ENCODE data around the gene KRTAP4-12.
"Not testable (repeated sequence)": the region's sequence is repeated elsewhere in the genome, so short reads cannot be mapped to it uniquely, and the experiment has no call there.

The KRTAP4-12 gene

GRCh38 chr17:41125064-41125463, 1.1 kb upstream of the KRTAP4-12 start:
- no peak for DNase-seq

DNA sequence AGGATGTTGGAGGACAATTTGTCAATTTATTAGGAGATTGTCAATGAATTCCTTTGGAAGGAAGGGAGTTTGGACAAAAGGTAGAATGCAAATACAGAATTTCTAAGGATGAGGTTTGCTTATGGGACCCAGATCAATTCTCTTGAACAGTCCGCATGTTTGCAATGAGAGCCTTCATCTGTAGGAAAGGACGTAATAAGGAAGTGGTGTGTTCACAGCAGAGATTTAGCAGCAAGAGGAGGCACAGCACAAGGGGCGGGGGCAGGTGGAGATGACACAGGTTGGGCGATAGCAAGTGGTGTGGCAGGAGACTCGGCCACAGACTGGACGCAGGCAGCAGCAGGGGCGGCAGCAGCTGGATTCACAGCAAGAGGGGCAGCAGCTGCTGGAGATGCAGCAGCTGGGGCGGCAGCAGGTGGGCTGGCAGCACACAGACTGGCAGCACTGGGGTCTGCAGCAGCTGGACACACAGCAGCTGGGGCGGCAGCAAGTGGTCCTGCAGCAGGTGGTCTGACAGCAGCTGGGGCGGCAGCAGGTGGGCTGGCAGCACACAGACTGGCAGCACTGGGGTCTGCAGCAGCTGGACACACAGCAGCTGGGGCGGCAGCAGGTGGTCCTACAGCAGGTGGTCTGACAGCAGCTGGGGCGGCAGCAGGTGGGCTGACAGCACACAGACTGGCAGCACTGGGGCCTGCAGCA, 541 bp downstream of the KRTAP4-12 start:
- not testable (repeated sequence) for DNase-seq

- no peak for DNase-seq
Measured at GRCh38 chr17:41121742-41122141, 2.2 kb downstream of the KRTAP4-12 start.

- DNase-seq, result not testable (repeated sequence)
Measured at GRCh38 chr17:41119696-41120690, 4.0 kb downstream of the KRTAP4-12 start.

DNA sequence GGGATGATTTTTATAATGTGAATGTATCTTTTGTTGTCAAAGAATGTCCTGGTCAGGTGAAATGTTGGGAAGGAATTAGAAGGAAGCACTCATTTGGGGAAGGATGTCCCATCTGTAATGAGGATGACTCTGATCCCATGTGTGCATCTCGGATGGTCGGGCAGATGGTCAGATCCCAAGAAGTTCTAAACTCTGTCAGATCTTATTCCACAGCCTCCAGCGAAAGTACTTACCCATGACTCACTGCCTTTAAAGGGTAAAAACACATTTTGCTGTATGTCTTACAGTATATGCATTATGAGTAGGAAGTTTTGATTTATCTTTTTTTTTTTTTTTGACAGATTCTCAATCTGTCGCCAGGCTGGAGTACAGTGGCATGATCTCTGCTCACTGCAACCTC, 5.3 kb downstream of the KRTAP4-12 start:
- no peak for DNase-seq

DNA sequence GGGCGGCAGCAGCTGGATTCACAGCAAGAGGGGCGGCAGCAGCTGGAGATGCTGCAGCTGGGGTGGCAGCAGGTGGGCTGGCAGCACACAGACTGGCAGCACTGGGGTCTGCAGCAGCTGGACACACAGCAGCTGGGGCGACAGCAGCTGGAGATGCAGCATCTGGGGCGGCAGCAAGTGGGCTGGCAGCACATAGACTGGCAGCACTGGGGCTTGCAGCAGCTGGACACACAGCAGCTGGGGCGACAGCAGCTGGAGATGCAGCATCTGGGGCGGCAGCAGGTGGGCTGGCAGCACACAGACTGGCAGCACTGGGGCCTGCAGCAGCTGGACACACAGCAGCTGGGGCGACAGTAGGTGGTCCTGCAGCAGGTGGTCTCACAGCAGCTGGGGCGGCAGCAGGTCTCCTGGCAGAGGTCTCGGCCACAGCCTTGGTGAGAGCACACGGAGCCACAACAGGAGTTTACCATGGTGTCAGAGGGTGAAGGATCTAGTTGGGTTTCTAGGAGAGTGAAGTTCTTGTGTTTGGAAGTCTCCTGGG, 6.1 kb downstream of the KRTAP4-12 start, which contains the start of gene KRTAP4-11:
Gene KRTAP4-11, minus strand, starts transcription at position 528 of the 541 bp plus-strand sequence. Its CDS starts 58 bp downstream, at position 470.
- not testable (repeated sequence) for DNase-seq

GRCh38 chr17:41116297-41116696, 7.7 kb downstream of the KRTAP4-12 start:
- DNase-seq, result no peak

GRCh38 chr17:41111151-41111885, 12.7 kb downstream of the KRTAP4-12 start:
- DNase-seq, result no peak

- DNase-seq, result not testable (repeated sequence)
Measured at GRCh38 chr17:41108728-41109386, 15.1 kb downstream of the KRTAP4-12 start.

DNA sequence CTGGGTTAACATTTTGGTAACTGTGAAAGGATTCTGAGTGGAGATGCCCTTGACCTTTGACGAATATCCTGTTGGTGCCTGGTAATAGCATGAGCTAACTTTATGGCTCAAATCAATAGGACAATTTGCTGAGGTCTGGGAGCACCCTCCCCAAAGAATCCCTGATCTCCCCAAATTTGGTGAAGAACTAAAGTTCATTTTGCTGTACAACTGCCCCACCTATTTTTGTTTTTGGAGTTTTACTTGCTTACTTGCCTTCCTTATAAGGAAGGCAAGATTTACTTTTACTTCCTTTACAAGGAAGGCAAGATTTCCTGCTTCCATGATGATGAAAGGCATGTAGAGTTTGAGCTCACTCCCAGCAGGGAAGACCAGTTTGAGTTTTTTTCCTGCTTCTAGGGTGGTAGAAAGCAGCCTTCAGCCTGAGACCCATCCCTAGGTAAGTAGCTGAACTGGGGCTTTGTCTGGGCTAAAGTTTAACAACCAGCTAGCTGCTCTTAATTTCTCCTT, 16.0 kb downstream of the KRTAP4-12 start:
- no peak for DNase-seq

GRCh38 chr17:41105347-41105746, 18.6 kb downstream of the KRTAP4-12 start, which contains the start of gene KRTAP4-9:
KRTAP4-9 (plus strand) TSS chr17:41105389; CDS start chr17:41105389, 0 bp downstream.
- DNase-seq, result not testable (repeated sequence)

DNA sequence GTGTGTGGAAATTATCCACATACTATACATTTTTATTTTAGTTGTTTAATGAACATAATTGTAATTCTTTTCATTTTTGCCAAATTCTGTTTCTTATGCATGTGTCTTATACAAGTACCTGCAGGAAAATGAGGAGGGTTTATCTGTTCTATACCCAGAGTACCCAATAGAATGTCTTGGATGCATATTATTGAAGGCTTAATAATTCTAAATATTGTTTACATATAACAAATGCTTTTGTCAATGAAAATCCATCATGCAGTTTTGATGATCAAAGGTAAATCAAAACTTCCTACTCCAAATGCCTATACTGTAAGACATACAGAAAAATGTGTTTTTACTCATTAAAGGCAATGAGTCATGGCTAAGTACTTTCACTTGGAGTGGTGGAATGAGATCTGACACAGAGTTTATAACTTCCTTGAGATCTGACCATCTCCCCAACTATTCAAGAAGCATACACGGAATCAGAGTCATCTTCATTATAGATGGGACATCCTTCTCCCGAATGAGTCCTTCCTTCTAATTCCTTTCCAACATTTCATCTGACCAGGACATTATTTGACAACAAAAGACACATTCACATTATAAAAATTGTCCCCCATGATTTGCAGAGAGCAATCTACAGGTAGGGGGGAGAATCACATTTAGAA, 19.5 kb downstream of the KRTAP4-12 start:
- not testable (repeated sequence) for DNase-seq

DNA sequence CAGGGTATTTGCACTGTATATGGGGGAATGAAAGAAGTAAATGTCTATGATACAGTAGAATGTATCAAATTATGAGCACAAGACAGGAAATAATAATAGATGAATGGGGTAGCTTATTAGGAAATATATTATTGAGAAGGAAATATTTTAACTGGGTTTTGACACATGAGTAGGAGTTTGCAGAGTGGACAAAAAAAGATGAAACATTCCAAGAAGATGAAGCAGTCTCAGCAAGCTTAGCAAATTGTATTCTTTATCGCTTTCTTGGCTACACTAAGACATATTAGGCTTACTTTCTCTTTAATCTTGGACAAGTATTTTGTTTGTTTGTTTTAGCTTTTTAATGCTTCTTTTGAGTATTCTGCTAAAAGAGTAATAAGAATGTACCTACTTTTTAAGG, 20.1 kb downstream of the KRTAP4-12 start:
- DNase-seq, result no peak

GRCh38 chr17:41101586-41102259, 22.3 kb downstream of the KRTAP4-12 start, which contains the start of gene KRTAP4-16:
KRTAP4-16 (minus strand) TSS chr17:41102209; CDS start chr17:41102209, 0 bp downstream.
- no peak for DNase-seq

GRCh38 chr17:41099682-41100480, 24.1 kb downstream of the KRTAP4-12 start:
- DNase-seq, result peak; percentile 44

GRCh38 chr17:41098481-41098880, 25.5 kb downstream of the KRTAP4-12 start:
- peak; percentile 30 for DNase-seq

DNA sequence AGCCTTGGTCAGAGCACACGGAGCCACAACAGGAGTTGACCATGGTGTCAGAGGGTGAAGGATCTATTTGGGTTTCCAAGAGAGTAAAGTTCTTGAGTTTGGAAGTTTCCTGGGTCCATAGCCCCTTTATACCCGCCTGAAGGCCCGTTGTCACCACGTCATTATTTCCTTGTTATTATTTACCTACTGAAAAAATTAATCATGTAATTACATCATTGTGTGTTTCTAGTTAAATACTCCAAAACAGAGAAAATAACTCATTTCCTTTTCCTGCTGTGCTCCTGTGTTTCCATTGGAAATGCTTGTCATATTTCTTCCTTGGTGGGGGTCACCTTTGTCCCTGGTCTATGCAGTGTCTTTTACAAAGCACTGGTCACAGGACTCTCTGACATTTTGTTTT, 25.9 kb downstream of the KRTAP4-12 start, which contains the start of gene KRTAP4-8:
Gene KRTAP4-8, minus strand, starts transcription at position 101 of the 400 bp plus-strand sequence. Its CDS starts 58 bp downstream, at position 43.
- DNase-seq, result no peak

DNA sequence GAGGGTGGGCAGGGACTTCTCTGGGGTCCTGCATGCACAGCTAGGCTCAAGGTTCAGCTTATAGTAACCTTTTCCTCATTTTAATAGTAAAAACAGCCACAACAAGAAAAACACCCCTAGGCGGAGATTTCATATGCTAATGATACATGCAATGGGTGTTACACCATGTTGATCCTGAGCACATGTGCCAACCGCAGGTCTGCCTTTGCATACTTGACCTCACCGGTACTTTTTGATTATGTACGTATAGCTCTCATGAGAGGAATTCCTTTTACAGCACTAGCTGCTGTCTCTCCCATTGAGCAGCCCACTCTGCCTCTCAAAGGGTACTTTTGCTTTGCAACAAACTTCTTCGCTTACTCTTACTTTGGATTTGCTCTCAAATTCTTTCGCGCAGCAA, 27.9 kb downstream of the KRTAP4-12 start:
- no peak for DNase-seq

DNA sequence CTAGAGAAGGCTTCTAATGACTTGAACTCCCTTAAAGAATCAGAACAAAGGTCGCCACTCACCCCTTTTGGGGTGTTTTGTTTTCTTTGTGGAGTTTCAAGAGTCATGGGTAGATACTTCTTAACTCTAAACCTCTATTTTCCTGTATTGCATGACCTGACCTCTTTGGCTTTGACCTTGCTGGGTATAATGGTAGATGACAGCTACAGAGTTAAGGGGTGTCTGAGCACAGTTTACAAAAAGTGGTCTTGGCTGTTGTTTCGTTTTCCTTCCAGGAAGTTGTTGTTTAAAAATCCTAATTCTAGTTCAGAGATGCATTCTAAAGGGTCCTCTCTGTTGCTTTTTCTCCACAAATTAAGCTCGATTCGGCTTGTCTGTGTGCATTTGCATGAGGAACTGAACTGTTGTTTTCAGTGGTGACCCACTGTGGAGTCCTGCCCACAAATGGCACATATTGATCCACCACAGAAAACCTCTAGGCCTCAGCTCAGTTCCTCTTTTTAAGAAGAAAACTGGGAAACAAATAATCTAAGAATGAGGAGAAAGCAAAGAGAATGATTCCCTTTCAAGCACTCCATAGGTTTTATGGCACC, 35.1 kb downstream of the KRTAP4-12 start:
- not testable (repeated sequence) for DNase-seq
